OCI-LY3 (cell line): ENCODE measurements around the gene RRP9.

Experiments
- H2AFZ ChIP-seq: fragments of 200-600, 300-600 bp; shearing (Covaris generic); 2 replicates; pipeline ENCODE4 v1.6.0; 2014; ENCODE audit warnings: antibody characterized with exemption, low read depth, low read length
- H3K27ac ChIP-seq: fragments of 200-600, 300-600 bp; sonication (generic); 2 replicates; pipeline ENCODE4 v1.5.1; 2014; ENCODE audit warnings: mild to moderate bottlenecking, low read length, moderate library complexity, mixed read lengths
- H3K27me3 ChIP-seq: fragments of 200-600, 300-600 bp; sonication (generic); 2 replicates; pipeline ENCODE4 v1.6.1; 2014; ENCODE audit warnings: low read depth, low read length, mixed read lengths
- H3K36me3 ChIP-seq: fragments of 200-600, 300-600 bp; sonication (generic); replicated peaks from 2 replicates; pipeline ENCODE3; 2014; ENCODE audit warnings: low read depth, low read length, mixed read lengths
- H3K4me1 ChIP-seq: fragments of 300-600, 200-600 bp; sonication (generic); 2 replicates; pipeline ENCODE4 v1.6.1; 2014; ENCODE audit warnings: low read length, mixed read lengths
- H3K4me2 ChIP-seq: fragments of 200-600, 300-600 bp; sonication (generic); 2 replicates; pipeline ENCODE4 v1.6.1; 2014; ENCODE audit warnings: low read length, mixed read lengths
- H3K4me3 ChIP-seq: fragments of 300-600, 200-600 bp; sonication (generic); 2 replicates; pipeline ENCODE4 v1.5.1; 2014; ENCODE audit warnings: antibody characterized with exemption, mild to moderate bottlenecking, low read length, moderate library complexity
- H3K79me2 ChIP-seq: fragments of 300-600, 200-600 bp; shearing (Covaris generic); 2 replicates; pipeline ENCODE4 v1.6.1; 2014; ENCODE audit warnings: mild to moderate bottlenecking, low read length, mixed read lengths
- H3K9ac ChIP-seq: fragments of 300-600, 200-600 bp; shearing (Covaris generic); 2 replicates; pipeline ENCODE4 v1.6.0; 2014; ENCODE audit warnings: mild to moderate bottlenecking, low read length, moderate library complexity
- H3K9me3 ChIP-seq: fragments of 200-600, 300-600 bp; shearing (Covaris generic); 2 replicates; pipeline ENCODE4 v1.6.1; 2014; ENCODE audit warnings: low read length, mixed read lengths; ENCODE audit not compliant: insufficient read depth
- H4K20me1 ChIP-seq: fragments of 200-600, 300-600 bp; sonication (generic); 2 replicates; pipeline ENCODE4 v1.6.1; 2016; ENCODE audit warnings: low read length, mixed read lengths; ENCODE audit not compliant: insufficient read depth
- EZH2phosphoT487 ChIP-seq: fragments of 200-600 bp; shearing (Covaris generic); IDR thresholded peaks from 2 replicates; pipeline ENCODE4 v1.6.1; 2018; ENCODE audit warnings: antibody characterized with exemption, mixed run types, low read depth
- TF ChIP-seq, protein P1 (sequence below): fragments of 200-600, 300-600 bp; sonication (generic); IDR thresholded peaks from 2 replicates; pipeline ENCODE4 v1.5.1; 2014; ENCODE audit warnings: antibody characterized with exemption, low read length, low read depth

The RRP9 gene

GRCh38 chr3:51977446-51978142 lies 35.9 kb upstream of the RRP9 start:
- H2AFZ ChIP-seq, result no peak overlapping the region
- no peaks in the 10 kb centered on the region for H3K27me3 ChIP-seq
- H3K4me1 ChIP-seq, result peaks cover 20% of the 10 kb centered on the region
- peaks cover 7% of the 10 kb centered on the region for H3K36me3 ChIP-seq
- no peak overlapping the region for H3K4me2 ChIP-seq
- peaks cover 20% of the 10 kb centered on the region for H3K79me2 ChIP-seq
- TF ChIP-seq, protein P1, sequence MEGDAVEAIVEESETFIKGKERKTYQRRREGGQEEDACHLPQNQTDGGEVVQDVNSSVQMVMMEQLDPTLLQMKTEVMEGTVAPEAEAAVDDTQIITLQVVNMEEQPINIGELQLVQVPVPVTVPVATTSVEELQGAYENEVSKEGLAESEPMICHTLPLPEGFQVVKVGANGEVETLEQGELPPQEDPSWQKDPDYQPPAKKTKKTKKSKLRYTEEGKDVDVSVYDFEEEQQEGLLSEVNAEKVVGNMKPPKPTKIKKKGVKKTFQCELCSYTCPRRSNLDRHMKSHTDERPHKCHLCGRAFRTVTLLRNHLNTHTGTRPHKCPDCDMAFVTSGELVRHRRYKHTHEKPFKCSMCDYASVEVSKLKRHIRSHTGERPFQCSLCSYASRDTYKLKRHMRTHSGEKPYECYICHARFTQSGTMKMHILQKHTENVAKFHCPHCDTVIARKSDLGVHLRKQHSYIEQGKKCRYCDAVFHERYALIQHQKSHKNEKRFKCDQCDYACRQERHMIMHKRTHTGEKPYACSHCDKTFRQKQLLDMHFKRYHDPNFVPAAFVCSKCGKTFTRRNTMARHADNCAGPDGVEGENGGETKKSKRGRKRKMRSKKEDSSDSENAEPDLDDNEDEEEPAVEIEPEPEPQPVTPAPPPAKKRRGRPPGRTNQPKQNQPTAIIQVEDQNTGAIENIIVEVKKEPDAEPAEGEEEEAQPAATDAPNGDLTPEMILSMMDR, result no peak
- TF ChIP-seq EZH2phosphoT487, result no peak
- H4K20me1 ChIP-seq, result no peaks in the 10 kb centered on the region
- no peaks in the 10 kb centered on the region for H3K9me3 ChIP-seq
- H3K4me3 ChIP-seq, result no peak overlapping the region
- no peak overlapping the region for H3K27ac ChIP-seq
- no peak overlapping the region for H3K9ac ChIP-seq

DNA sequence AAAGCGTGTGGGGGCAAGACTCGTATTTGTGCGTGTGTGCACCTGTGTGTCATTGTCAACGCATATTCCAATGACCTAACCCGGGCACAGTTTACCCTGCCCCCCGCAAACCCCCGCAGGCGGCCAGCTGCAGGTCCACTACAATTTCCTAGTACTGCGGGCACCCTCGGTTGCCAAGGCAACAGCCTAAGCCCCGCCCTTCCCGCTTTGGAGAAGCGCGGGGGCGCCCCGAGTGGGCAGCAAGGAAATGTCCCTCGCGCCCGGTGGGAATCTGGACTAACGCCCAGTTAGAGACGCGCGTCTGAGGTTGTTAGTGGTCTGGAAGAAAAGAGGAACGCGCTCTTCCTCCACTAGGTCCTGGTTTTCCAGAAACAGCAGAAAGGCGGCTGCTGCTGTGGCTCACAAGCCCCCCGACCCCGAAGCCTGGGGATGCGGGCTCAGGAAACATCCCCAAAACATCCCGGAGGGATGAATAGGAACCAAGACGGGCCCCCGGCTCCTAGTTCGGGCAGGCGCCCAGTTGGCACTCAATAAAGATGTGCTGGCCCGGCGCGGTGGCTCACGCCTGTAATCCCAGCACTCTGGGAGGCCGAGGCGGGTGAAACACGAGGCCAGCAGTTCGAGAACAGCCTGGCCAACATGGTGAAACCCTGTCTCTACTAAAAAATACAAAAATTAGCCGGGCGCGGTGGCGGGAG lies 34.3 kb upstream of the RRP9 start:
- Histone ChIP-seq H2AFZ (peak overlapping the region; percentile 99; the same call in 1 of the 2 replicates), H3K4me3 (peak overlapping the region; percentile 98)

DNA sequence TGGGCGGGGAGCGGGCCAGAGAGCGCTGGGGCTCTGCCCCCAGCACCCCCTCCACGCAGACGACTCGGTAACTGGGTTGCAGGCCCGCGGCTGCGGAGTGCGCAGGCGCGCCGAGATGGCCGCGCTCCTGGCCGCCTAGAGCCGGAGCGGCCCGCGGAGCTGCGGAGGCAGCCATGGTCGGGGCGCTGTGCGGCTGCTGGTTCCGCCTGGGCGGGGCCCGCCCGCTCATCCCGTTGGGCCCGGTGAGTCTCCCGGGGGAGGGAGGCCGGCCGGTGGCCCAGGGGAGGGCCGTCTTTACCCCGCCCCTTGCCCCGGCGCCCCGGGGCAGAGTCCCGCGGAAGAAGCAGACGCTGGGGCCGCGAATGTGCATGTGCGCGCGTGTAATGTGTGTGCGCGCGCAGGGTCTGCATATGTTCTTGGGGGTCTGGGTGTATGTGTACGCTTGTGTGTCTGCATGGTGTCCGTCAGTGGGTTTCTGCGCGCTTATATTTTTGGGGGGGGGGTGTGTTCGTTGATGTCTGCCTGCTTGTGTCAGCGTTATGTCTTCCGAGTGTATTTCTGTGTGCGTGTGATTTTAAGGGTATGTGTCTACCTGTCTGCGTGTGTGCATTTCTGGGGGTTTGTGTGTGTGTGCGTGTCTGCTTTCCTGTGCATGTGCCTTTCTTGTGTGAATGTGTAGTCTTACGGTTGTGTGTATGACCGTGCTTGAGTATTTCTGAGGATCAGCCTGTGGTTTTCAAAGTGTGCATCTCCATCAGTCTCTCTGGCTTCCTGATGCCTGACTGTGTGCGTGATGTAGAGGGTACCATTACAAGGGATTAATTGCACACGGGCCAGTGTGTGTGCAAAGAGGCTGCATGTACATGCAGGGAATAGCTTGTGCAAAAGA lies 33.5 kb upstream of the RRP9 start, which contains the start of gene ABHD14A:
Gene ABHD14A (plus strand): TSS at position 102 of the 889 bp plus-strand sequence. CDS start 72 bp downstream, at position 174.
- Histone ChIP-seq H3K4me1 (peaks cover 14% of the 10 kb centered on the region), H3K9ac (peak within 1 kb of the TSS; percentile 96), H3K27me3 (no peaks in the 10 kb centered on the region), H3K27ac (peak within 1 kb of the TSS; percentile 41), H3K4me2 (peak within 1 kb of the TSS; percentile 100), H3K4me3 (peak within 1 kb of the TSS; percentile 98), H2AFZ (peak within 1 kb of the TSS; percentile 99), H3K9me3 (no peaks in the 10 kb centered on the region), H3K79me2 (peaks cover 8% of the 10 kb centered on the region), H4K20me1 (no peaks in the 10 kb centered on the region), H3K36me3 (peaks cover 7% of the 10 kb centered on the region)
- no peak for TF ChIP-seq EZH2phosphoT487
- TF ChIP-seq, protein P1, result no peak

More for the DNA sequence above, 34.3 kb upstream of the RRP9 start:
- Histone ChIP-seq H3K9ac (peak overlapping the region; percentile 96; the same call in 1 of the 2 replicates), H3K27me3 (no peaks in the 10 kb centered on the region), H3K9me3 (no peaks in the 10 kb centered on the region), H4K20me1 (no peaks in the 10 kb centered on the region), H3K4me2 (peak overlapping the region; percentile 100), H3K79me2 (peaks cover 8% of the 10 kb centered on the region), H3K27ac (no peak overlapping the region), H3K36me3 (peaks cover 5% of the 10 kb centered on the region), H3K4me1 (peaks cover 14% of the 10 kb centered on the region)
- TF ChIP-seq, protein P1, result no peak
- no peak for TF ChIP-seq EZH2phosphoT487
